ENCODE measurements around the gene C10orf90.

- TF ChIP-seq REST (IDR thresholded peaks at IDR 0.05; ENCODE audit: insufficient read depth in 1 of 2, low read depth in 2 of 2, low read length in 2 of 2) (no peak), TAF1 (IDR thresholded peaks at IDR 0.05; ENCODE audit: borderline replicate concordance, insufficient read depth, low read length) (no peak), POLR2AphosphoS5 (IDR thresholded peaks at IDR 0.05; ENCODE audit: low read depth, low read length) (no peak), SIN3A (IDR thresholded peaks at IDR 0.05; ENCODE audit: borderline replicate concordance, insufficient read depth, low read length) (no peak), FOXP2 (optimal IDR thresholded peaks at IDR 0.05; ENCODE audit: borderline replicate concordance, extremely low read depth, extremely low read length, insufficient read depth) (no peak)
Measured at GRCh38 chr10:126438407-126438783, 232.1 kb downstream of the C10orf90 start.
